ENCODE results near the gene QSOX1.

DNA sequence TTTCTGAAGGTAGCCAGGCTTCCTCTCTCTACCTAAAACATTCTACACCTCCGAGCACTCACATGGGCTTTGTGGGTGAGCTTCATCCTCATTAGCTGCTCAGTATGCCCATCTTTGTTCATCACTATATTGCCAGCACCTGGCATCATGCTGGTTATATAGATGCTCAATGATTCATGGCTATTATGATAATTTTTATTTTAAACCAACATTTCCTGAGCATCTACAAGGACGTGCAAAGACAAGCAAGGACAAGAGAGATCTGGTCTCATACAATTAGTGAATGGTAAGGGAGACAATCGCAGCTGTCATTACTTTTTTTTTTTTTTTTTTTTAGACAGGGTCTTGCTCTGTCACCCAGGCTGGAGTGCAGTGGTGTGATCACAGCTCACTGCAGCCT, 11.3 kb upstream of the QSOX1 start:
- TF ChIP-seq, protein P1, sequence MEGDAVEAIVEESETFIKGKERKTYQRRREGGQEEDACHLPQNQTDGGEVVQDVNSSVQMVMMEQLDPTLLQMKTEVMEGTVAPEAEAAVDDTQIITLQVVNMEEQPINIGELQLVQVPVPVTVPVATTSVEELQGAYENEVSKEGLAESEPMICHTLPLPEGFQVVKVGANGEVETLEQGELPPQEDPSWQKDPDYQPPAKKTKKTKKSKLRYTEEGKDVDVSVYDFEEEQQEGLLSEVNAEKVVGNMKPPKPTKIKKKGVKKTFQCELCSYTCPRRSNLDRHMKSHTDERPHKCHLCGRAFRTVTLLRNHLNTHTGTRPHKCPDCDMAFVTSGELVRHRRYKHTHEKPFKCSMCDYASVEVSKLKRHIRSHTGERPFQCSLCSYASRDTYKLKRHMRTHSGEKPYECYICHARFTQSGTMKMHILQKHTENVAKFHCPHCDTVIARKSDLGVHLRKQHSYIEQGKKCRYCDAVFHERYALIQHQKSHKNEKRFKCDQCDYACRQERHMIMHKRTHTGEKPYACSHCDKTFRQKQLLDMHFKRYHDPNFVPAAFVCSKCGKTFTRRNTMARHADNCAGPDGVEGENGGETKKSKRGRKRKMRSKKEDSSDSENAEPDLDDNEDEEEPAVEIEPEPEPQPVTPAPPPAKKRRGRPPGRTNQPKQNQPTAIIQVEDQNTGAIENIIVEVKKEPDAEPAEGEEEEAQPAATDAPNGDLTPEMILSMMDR (conservative IDR thresholded peaks at IDR 0.05): no peak
- TF ChIP-seq EZH2 (IDR thresholded peaks at IDR 0.05; ENCODE audit: low read depth): no peak
